Measurements from ENCODE around the gene IGFBP4.

DNA sequence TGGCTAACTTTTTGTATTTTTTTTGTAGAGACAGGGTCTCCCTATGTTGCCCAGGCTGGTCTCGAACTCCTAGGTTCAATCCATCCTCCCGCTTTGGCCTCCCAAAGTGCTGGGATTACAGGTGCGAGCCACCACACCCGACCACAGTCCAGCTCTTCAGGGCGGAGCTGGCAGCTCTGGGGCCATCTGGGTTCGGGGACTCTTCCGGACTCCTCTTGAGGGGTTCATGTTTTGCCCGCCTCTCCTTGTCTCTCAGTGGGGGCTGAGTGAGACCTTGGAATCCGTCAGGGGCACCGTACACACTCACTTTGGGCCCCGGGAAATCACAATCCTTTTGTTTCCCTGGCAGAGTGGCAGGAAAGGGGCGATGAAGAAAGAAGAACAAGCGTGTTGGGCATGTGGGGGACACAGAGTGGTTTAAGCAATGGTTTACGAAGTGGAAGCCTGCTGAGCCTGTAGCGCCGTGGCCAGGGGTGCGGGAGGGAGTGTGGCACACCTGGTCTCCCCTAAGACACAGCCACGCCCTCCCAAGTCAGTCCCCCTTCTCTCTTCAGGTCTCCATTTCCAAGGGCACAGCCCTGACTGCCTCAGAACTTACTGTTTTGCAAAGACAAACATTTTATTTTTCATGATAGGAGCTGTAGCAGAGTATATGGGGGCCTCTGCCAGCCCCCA is 32.1 kb downstream of the IGFBP4 start:
- TF ChIP-seq, protein P1, sequence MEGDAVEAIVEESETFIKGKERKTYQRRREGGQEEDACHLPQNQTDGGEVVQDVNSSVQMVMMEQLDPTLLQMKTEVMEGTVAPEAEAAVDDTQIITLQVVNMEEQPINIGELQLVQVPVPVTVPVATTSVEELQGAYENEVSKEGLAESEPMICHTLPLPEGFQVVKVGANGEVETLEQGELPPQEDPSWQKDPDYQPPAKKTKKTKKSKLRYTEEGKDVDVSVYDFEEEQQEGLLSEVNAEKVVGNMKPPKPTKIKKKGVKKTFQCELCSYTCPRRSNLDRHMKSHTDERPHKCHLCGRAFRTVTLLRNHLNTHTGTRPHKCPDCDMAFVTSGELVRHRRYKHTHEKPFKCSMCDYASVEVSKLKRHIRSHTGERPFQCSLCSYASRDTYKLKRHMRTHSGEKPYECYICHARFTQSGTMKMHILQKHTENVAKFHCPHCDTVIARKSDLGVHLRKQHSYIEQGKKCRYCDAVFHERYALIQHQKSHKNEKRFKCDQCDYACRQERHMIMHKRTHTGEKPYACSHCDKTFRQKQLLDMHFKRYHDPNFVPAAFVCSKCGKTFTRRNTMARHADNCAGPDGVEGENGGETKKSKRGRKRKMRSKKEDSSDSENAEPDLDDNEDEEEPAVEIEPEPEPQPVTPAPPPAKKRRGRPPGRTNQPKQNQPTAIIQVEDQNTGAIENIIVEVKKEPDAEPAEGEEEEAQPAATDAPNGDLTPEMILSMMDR (conservative IDR thresholded peaks at IDR 0.05 in 1 of 2, IDR thresholded peaks at IDR 0.05 in 1 of 2; ENCODE audit: extremely low read depth in 1 of 2, insufficient read depth in 1 of 2, low read depth in 1 of 2, low read length in 2 of 2) = no peak
- no peak for TF ChIP-seq EZH2 (IDR thresholded peaks at IDR 0.05; ENCODE audit: borderline replicate concordance, low read length)

All from mammary epithelial cell (primary cell).